NCI-H82 treated with DMSO at 0.1 percent for 48 hours (cell line): Measurements from ENCODE around the gene PAK3.

Source experiments
- DNase-seq: peaks from one replicate; lab custom pipeline; 2025; ENCODE audit not compliant: unreplicated experiment; lab: John Stamatoyannopoulos, UW

Gene PAK3

GRCh38 chrX:111129921-111130320, 33.9 kb downstream of the PAK3 start:
- no peak for DNase-seq

GRCh38 chrX:111131572-111131971, 35.6 kb downstream of the PAK3 start:
- DNase-seq = peak; percentile 47

- DNase-seq = no peak
Measured at GRCh38 chrX:111133389-111133788, 37.4 kb downstream of the PAK3 start.

- no peak for DNase-seq
Measured at GRCh38 chrX:111145878-111146277, 49.9 kb downstream of the PAK3 start.

- DNase-seq = no peak
Measured at GRCh38 chrX:111151764-111152163, 55.8 kb downstream of the PAK3 start.

GRCh38 chrX:111159232-111159631, 63.2 kb downstream of the PAK3 start:
- DNase-seq = no peak

GRCh38 chrX:111164728-111165127, 68.7 kb downstream of the PAK3 start:
- peak; percentile 3 for DNase-seq

DNA sequence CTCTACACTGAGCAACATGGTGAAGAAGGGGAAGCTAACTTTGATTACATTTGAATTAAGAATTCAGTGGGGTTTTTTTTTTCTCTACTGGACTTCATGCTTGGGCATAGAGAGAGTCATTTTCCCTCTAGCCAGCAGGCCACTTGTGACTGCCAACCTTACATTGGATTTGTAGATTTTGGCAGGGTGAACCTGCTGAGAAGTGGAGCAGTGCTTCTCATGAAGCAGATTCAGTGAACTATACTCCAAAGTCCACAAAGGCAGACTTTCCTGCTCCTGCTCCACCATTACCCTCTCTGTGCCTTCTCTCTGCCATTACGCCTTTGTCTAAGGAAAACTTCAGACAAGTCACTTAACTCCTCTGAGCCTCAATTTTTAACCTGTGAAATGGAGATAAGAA, 69.9 kb downstream of the PAK3 start:
- no peak for DNase-seq

- DNase-seq = no peak
Measured at GRCh38 chrX:111167334-111167733, 71.3 kb downstream of the PAK3 start.

DNA sequence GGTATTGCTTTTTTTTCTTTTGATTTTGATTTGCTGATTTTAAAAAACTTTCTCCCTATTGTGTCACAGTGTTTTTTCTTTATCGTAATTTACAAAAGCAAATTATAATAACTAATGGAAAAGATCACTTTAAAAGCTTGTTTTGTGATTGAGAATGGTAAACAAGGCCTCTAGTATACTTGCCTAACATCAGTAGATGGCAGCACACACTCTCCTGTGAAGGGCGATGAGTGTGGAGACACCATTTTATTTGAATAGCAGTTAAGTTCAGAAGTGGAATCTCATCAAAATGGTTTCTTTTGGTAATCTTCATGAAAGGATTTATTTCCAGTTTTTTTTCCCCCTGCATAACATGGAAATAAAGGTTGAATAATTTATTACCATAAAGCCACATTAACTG, 72.3 kb downstream of the PAK3 start:
- DNase-seq = no peak

- DNase-seq = no peak
Measured at GRCh38 chrX:111169141-111169540, 73.2 kb downstream of the PAK3 start.

GRCh38 chrX:111170017-111170416, 74.0 kb downstream of the PAK3 start:
- no peak for DNase-seq

DNA sequence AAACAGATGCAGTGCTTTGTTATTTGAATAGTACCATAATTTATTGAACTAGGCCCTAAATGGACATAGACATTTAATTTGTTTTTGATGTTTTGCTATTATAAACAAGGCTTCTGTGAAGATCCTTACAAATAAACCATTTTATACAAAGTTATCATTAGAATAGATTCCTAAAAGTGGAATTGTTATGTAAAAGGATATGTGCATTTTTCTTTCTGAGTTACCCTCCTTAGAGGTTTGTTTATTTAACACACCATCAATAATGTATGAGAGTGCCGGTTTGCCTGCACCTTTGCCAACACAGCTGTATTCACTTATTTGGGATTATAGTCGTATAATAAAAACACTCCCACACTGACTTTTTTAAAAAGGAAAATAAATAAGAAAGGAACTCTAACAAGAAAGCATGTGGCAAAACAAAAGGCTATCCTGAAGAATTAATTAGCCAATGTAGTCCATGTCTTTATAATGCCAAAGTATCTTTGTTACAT, 84.8 kb downstream of the PAK3 start:
- no peak for DNase-seq

- DNase-seq = peak; percentile 90
Measured at GRCh38 chrX:111181951-111182350, 86.0 kb downstream of the PAK3 start.

GRCh38 chrX:111182997-111183396, 87.0 kb downstream of the PAK3 start:
- DNase-seq = no peak

GRCh38 chrX:111191598-111191997, 95.6 kb downstream of the PAK3 start:
- DNase-seq = no peak

GRCh38 chrX:111199505-111199904, 103.5 kb downstream of the PAK3 start:
- no peak for DNase-seq

GRCh38 chrX:111200327-111200726, 104.3 kb downstream of the PAK3 start:
- DNase-seq = no peak

- no peak for DNase-seq
Measured at GRCh38 chrX:111207851-111208250, 111.9 kb downstream of the PAK3 start.

- DNase-seq = no peak
Measured at GRCh38 chrX:111216293-111216801, 120.4 kb downstream of the PAK3 start.

DNA sequence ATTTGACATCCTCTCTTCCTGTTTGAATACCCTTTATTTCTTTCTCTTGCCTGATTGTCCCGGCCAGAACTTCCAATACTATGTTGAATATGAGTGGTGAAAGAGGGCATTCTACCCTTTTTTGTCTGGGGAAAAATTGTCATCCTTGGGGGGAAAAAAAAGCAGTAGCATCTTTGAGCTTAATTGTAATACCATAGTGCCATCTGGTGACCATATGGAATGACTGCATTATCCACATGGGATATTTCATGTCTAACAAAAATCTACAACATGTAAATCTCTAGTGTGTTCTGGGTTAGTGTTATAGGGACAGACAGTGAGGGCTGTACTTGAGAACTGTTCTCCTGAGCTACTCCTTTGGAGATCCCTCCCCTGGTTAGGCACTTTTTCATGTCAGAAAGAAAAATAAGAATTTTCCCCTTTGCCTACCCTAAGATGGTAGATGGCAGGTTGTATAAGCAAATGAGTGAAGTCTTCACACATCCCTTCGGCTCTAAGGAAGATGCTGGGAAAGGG, 148.3 kb downstream of the PAK3 start:
- no peak for DNase-seq

DNA sequence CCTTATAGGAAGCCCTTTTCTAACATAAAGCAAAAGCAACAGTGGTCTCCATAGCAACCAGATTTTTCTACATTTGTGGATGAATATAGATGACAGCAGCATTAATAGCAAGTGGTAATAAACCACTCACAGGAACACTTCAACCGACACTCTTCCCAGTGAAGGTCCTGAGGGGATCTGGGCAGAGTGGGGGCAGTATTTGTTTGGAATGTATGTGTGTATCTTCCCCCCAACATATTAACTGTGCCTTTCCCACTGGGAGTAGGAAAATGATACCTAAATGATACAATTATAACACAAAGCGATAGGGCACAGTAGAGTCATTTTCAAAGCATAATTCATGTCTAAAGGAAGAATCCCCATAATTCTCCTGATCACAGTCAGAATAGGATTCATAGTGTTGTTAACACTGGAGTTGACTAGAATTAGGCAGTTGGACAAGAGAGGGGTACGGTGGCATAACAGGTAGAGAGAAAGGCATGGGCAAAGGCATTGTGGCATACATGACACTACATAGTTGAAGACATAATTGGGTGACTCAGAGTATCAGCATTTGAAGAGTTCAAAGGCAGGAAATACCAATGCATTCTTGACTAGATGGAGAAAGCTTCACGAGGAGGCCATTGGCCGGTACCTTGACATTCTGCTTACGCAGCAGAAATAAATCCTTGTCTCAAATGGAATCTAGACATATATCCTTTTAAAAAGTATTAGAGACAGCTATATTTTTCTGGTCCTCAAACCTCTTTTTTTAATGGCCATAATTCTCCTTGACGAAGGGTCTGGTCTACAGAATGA, 159.1 kb downstream of the PAK3 start:
- DNase-seq = no peak

DNA sequence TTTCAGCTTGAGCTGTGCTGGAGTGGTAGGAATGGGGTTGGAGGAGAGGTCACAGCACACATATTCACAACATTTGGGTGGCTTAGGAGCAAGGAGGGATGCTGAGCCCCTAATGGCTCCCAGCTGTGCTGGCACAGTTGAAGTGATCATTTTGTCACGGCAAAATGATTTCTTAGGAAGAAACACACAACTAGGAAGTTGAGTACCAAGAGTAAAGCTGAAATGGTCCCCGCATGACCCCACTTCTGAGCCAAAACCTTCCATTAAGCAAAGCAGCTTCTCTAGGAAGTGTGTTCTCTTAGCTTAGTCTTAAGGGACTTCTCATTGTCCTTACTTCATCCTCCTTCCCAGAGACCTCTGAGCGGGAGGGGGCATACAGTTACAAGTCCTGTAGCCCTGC, 161.7 kb downstream of the PAK3 start:
- DNase-seq = no peak
